Epithelial cell of prostate (primary cell): ENCODE measurements around the gene CAPN2.
A peak's percentile ranks its signal among the peaks of the same experiment; 100 is the strongest.
"Not testable (repeated sequence)": the region's sequence is repeated elsewhere in the genome, so short reads cannot be mapped to it uniquely, and the experiment has no call there.

Source experiments
- DNase-seq: peaks from one replicate; pipeline ENCODE4 v3.0.0-alpha.2; 2011; ENCODE audit warnings: low read depth, low spot score
- H3K27ac ChIP-seq: fragments of 450-650 bp; 2 replicates; pipeline ENCODE4 v1.5.1; 2017; ENCODE audit warnings: mild to moderate bottlenecking

CAPN2 gene

DNA sequence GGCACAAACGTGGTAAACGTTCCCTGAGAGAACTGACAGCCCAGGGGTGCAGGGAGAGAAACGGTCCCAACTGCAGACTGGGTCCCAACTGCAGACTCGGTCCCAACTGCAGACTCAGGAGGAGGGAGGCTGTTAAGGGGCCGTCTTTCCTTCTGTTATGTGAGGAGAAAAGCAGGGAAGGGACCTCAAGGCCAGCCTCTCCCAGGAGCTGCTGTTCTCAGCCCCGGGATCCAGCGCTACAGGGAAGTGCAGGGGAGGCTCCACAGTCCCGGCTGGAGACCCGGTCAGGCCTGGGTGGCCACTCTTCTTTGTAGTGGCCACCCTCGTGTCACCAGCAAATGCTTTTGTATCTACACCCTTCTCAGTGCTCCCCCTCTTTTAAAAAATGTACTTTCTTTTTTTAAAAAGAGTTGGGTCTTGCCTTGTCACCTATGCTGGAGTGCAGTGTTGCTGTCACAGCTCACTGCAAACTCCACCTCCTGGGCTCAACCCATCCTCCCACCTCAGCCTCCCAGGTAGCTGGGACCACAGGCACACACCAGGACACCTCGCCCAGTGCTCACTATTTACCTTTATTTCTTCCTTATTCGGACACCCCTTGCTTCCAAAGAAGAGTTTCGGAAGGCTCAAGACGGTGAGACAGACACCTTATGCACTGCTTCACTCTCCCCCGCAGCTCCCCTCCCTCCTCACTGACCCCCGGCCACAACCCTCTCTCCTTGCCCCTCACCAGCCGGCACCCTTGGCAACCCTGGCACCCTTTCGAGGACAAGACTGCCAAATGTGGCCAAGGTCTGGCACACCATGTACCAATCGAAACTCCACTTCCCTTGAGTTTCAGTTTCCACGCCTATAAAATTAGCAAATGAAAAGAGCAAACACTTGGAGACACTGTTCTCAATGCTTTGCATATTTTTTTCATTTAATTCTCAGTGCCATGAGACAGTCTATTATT, 21.8 kb downstream of the CAPN2 start:
- H3K27ac ChIP-seq, result peak overlapping the region; percentile 99

GRCh38 chr1:223736638-223737037, 24.3 kb downstream of the CAPN2 start:
- peak overlapping the region; percentile 99 for H3K27ac ChIP-seq
- DNase-seq, result not testable (repeated sequence)

More for the DNA sequence above, 21.8 kb downstream of the CAPN2 start:
- DNase-seq, result no peak

DNA sequence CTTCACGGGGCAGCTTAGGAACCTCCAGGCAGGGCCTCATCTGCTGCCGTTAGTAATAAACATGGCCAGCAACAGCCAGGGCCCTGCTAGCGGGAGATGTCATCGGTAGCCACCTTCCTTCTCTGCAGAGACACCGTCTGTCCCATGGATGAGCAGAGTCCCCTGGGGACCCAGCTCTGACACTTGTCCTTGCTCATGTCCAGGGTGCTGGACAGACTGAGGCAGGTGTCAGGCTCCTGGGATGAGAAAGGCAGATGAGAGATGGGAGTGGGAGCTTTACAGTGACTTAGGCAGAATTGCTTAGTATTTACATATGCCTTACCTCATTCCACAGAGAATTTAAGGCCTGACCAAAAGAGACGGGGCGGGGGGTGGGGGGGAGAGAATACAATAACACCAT, 25.0 kb downstream of the CAPN2 start:
- H3K27ac ChIP-seq, result peak overlapping the region; percentile 99
- no peak for DNase-seq

GRCh38 chr1:223738465-223739365, 26.4 kb downstream of the CAPN2 start:
- DNase-seq, result no peak
- H3K27ac ChIP-seq, result peak overlapping the region; percentile 99

GRCh38 chr1:223739366-223740037, 27.2 kb downstream of the CAPN2 start:
- no peak for DNase-seq
- peak overlapping the region; percentile 99 for H3K27ac ChIP-seq

- peak overlapping the region; percentile 99 for H3K27ac ChIP-seq
- not testable (repeated sequence) for DNase-seq
Measured at GRCh38 chr1:223740038-223740736, 27.8 kb downstream of the CAPN2 start.

- peak overlapping the region; percentile 99 for H3K27ac ChIP-seq
- DNase-seq, result peak; percentile 72
Measured at GRCh38 chr1:223741861-223742260, 29.5 kb downstream of the CAPN2 start.

DNA sequence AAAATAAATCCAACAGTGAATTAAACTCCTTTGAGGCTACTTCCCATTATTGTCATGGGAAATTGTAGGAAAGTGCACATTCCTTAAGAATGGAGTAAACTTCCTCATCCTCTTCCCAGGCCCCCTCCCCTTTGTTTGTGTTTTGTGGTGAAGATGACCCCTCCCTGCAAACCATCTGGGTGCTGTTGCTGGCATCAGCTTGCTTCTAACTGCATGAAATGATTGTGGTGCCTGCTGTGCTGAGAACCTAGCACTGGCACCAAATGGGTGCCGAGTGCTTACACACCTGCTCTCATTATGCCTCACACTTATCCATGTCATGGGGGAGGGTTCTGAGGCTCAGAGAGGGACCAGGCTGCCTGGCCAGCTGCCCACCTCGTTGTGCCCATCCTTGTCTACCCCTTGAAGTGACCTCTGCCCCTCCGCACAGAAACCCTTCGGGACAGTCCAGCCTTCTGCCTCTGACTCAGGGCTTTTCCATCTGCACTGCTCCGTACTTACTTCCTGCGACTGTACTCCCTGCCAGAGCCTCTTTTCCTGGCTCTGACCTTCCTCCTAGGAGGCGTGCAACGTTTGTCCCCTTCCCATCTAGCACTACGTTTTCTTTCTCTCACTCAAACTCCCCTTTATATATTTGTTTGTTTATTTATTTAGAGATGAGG, 30.6 kb downstream of the CAPN2 start:
- peak overlapping the region; percentile 99 for H3K27ac ChIP-seq
- no peak for DNase-seq

DNA sequence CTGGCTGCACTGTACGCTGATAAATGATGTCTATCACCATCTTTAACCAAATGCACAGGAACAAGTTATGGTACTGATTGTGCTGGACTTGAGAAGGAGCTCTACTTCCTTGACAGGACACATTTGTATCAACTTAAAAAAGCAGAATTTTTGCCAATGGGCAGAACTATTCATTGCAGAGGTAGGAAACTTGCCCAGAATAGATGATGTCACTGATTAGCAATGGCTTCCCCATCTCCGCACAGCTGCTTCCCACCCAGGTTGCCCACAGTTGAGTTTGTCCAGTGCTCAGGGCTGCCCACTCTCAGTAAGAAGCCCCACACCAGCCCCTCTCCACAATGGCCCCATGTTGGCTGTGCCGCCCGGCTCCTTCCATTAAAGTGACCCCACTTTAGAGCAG, 33.4 kb downstream of the CAPN2 start:
- peak overlapping the region; percentile 2 for H3K27ac ChIP-seq
- DNase-seq, result no peak

- peak overlapping the region; percentile 42 for H3K27ac ChIP-seq
- no peak for DNase-seq
Measured at GRCh38 chr1:223747838-223748335, 35.5 kb downstream of the CAPN2 start.

DNA sequence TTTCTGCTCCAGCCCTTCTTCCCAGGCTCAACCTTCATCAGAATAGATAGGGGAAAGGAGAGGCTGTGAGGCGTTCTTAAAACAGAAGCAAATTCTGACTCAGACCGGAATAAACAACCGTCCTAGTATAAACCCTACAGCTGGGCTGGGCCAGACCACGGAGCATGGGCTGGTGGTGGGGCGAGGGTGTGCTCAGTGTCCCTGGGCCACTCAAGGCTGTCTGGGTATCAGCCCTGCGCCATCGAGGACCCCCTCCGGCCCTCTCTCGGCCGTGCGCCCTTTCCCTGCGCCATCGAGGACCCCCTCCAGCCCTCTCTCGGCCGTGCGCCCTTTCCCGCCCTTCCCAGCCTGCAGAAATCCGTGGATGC, 36.0 kb downstream of the CAPN2 start:
- H3K27ac ChIP-seq, result peak overlapping the region; percentile 42
- DNase-seq, result no peak

DNA sequence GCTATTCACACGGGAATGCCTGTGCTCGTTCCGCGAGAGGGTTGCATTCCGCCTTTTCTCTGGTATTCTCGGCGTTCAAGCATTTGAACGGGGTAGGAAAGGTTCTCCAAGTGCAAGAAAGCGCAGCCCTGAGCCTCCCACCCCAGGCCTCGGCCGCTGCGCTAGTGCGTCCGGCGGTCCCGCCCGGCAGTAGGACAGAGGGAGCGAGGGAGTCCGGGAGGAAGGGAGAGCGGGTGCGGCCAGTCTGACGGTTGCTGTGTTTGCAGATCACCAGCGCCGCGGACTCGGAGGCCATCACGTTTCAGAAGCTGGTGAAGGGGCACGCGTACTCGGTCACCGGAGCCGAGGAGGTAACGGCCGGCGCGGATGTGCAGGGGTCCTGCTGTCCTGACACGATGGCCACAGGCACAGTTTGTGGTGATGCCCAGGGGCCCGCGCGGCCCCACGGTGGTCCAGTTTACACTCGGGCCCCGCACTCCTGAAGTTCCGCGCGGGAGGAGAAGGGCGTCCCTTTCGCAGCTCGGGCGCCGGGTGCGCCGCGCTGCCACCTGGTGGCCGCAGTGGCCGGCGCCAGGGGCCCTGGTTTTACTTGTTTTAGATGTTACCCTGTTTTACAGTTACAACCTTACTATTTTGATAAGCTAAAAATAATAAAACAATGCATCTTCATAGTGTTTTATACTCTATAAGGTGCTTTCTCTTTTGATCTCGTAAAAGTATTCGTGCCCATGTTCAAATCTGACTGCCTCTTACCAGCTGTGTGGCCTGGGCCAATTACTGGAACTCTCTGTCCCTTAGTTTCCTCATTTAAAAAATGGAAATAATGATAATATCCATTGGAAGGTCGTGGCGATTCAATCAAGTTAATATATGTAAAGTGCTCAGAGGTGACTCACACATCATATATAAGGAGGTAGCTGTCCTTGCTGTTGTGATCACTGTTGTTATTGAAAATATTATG, 36.7 kb downstream of the CAPN2 start:
- no peak for DNase-seq
- H3K27ac ChIP-seq, result peak overlapping the region; percentile 42

DNA sequence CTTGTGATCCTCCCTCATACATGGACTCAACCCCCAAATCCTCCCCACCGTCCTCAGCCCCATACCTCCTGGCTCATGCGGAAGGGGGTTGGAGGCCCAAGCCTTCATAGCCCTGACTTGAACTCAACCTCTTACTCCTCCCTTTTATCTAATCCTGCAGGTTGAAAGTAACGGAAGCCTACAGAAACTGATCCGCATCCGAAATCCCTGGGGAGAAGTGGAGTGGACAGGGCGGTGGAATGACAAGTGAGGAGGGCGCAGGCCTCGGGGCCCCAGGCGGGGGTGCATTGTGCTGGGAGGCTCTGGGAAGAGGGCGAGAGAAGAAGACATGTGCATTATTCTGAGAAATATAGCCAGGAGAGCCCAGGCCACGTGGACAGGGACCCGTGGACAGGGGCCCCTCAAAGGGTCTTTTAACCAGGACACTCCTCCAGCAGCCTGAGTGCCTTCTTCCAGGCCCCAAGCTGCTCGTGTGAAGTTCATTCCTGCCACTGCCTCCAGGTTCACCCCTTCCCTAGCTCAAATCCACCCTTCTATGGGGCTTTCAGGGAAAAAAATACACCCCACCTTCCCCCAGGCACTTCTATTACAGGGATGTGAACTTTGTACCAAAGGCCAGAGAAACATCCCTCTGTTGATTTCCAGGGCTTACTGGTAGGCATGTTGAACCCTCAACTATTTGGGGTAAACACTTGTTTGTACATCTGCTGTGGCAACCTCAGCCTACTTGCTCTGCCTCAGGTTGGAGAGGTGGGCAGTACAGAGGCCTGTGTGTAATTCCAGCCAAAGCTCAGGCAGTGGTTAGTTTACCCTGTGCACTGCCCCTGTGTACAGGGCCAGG, 38.6 kb downstream of the CAPN2 start:
- H3K27ac ChIP-seq, result no peak overlapping the region
- no peak for DNase-seq

DNA sequence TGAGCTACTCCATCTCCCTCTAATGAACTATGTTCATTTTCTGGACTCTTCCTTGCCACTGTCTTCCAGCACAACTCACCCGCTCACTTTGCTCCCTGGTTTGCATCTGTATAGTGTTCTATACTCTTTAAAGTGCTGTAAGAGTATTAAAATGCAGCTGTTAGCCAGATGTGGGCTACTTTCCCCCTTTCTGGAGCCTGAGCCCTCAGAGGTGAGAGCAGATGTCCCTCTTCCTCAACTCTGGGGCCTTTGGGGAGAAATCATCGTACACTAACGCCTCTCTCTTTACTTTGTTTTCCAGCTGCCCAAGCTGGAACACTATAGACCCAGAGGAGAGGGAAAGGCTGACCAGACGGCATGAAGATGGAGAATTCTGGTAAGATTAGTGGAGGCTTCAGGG, 39.4 kb downstream of the CAPN2 start:
- no peak for DNase-seq
- H3K27ac ChIP-seq, result no peak overlapping the region

GRCh38 chr1:223752721-223753515, 40.6 kb downstream of the CAPN2 start:
- no peak for DNase-seq
- no peak overlapping the region for H3K27ac ChIP-seq

GRCh38 chr1:223754681-223755431, 42.5 kb downstream of the CAPN2 start:
- no peak overlapping the region for H3K27ac ChIP-seq
- no peak for DNase-seq
